Measurements from ENCODE around the gene PHACTR1. TPM values are rescaled to one million over a fixed set of nuclear protein-coding genes. Genes with fewer than 3 reads are reported as not detected.

Gene PHACTR1
- total and polyA plus RNA-seq, 2 of the 4 experiments (the other 2 are of a cell fraction), result not detected

DNA sequence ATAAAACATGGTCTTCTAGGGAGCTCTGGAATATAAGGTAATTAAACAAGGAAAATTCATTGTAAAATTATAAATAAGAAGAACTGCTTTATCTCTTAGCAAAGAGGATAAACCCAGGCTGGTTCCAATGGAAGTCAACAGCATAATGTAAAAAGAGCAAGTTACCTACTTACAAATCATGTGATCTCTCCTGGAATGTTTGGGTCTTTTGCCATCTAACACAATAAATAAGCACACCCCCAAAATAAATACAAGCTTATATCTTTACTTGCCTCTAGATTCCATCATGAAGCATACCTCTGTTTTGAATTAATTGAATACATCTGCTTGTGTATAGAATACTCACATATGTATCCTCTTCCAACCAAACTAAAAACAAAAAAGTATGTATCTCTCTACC is 2.5 kb upstream of the PHACTR1 start:
- H2AFZ ChIP-seq (replicated peaks; ENCODE audit: low read length, poor library complexity), result no peak overlapping the region
- no peak for ATAC-seq (ENCODE audit: low read depth)
- no peak overlapping the region for H3K56ac ChIP-seq (ENCODE audit: extremely low read depth, insufficient read depth, low read length)
- POLR2A ChIA-PET (ENCODE audit: unreplicated experiment), result no interaction called here
- no peak overlapping the region for H3K23ac ChIP-seq (ENCODE audit: low read depth, low read length)
- H3K9me1 ChIP-seq (ENCODE audit: insufficient read depth, low read length), result no peaks in the 10 kb centered on the region
- no peak overlapping the region for H2BK15ac ChIP-seq (ENCODE audit: low read depth, low read length)
- no peak overlapping the region for H4K8ac ChIP-seq (ENCODE audit: low read depth in 2 of 2, low read length in 2 of 2)
- BruUV-seq (replicated peaks), result no TSS peak
- no peak overlapping the region for H2AK5ac ChIP-seq (ENCODE audit: low read depth, low read length)
- H3K9ac ChIP-seq (ENCODE audit: low read depth, low read length), result no peak overlapping the region
- no peak overlapping the region for H4K91ac ChIP-seq (ENCODE audit: insufficient read depth, low read depth, low read length)
- H3K27me3 ChIP-seq (ENCODE audit: control insufficient read depth, insufficient read depth, low read length), result no peaks in the 10 kb centered on the region
- H3K4me1 ChIP-seq (ENCODE audit: control insufficient read depth, insufficient read depth, low read length), result no peaks in the 10 kb centered on the region
- DNase-seq, result no peak
- CTCF ChIA-PET, result no interaction called here
- H3K9me3 ChIP-seq (ENCODE audit: control insufficient read depth, insufficient read depth, low read length), result no peaks in the 10 kb centered on the region
- H4K20me1 ChIP-seq (ENCODE audit: insufficient read depth, low read length), result no peaks in the 10 kb centered on the region
- no peak overlapping the region for H3K4ac ChIP-seq (ENCODE audit: low read depth, low read length)
- TF ChIP-seq POLR2A (IDR thresholded peaks at IDR 0.05; ENCODE audit: low read depth, low read length), result no peak
- no peak for TF ChIP-seq BHLHE40 (IDR thresholded peaks at IDR 0.05; ENCODE audit: low read depth, low read length)
- TF ChIP-seq, protein P1, sequence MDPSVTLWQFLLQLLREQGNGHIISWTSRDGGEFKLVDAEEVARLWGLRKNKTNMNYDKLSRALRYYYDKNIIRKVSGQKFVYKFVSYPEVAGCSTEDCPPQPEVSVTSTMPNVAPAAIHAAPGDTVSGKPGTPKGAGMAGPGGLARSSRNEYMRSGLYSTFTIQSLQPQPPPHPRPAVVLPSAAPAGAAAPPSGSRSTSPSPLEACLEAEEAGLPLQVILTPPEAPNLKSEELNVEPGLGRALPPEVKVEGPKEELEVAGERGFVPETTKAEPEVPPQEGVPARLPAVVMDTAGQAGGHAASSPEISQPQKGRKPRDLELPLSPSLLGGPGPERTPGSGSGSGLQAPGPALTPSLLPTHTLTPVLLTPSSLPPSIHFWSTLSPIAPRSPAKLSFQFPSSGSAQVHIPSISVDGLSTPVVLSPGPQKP (IDR thresholded peaks at IDR 0.05; ENCODE audit: borderline replicate concordance, low read depth, low read length), result no peak
- TF ChIP-seq CEBPB (IDR thresholded peaks at IDR 0.05; ENCODE audit: low read depth, low read length), result no peak
- TF ChIP-seq, protein P2, sequence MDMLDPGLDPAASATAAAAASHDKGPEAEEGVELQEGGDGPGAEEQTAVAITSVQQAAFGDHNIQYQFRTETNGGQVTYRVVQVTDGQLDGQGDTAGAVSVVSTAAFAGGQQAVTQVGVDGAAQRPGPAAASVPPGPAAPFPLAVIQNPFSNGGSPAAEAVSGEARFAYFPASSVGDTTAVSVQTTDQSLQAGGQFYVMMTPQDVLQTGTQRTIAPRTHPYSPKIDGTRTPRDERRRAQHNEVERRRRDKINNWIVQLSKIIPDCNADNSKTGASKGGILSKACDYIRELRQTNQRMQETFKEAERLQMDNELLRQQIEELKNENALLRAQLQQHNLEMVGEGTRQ (IDR thresholded peaks at IDR 0.05; ENCODE audit: low read depth, low read length), result no peak
- TF ChIP-seq, protein P3, sequence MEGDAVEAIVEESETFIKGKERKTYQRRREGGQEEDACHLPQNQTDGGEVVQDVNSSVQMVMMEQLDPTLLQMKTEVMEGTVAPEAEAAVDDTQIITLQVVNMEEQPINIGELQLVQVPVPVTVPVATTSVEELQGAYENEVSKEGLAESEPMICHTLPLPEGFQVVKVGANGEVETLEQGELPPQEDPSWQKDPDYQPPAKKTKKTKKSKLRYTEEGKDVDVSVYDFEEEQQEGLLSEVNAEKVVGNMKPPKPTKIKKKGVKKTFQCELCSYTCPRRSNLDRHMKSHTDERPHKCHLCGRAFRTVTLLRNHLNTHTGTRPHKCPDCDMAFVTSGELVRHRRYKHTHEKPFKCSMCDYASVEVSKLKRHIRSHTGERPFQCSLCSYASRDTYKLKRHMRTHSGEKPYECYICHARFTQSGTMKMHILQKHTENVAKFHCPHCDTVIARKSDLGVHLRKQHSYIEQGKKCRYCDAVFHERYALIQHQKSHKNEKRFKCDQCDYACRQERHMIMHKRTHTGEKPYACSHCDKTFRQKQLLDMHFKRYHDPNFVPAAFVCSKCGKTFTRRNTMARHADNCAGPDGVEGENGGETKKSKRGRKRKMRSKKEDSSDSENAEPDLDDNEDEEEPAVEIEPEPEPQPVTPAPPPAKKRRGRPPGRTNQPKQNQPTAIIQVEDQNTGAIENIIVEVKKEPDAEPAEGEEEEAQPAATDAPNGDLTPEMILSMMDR (conservative IDR thresholded peaks at IDR 0.05; ENCODE audit: low read depth, low read length), result no peak
- no peak for TF ChIP-seq CHD1 (IDR thresholded peaks at IDR 0.05; ENCODE audit: low read depth, low read length)
- TF ChIP-seq MAFK (IDR thresholded peaks at IDR 0.05; ENCODE audit: low read depth, low read length), result no peak
- no peak for TF ChIP-seq FOS (IDR thresholded peaks at IDR 0.05; ENCODE audit: low read depth, low read length)
- TF ChIP-seq RAD21 (IDR thresholded peaks at IDR 0.05; ENCODE audit: low read length), result no peak
- no peak for TF ChIP-seq NFE2L2 (IDR thresholded peaks at IDR 0.05; ENCODE audit: low read depth, low read length)
- no peak for TF ChIP-seq MXI1 (IDR thresholded peaks at IDR 0.05; ENCODE audit: borderline replicate concordance, low read depth, low read length)
- no peak for TF ChIP-seq RFX5 (IDR thresholded peaks at IDR 0.05; ENCODE audit: low read depth, low read length)
- TF ChIP-seq SMC3 (IDR thresholded peaks at IDR 0.05; ENCODE audit: low read depth, low read length), result no peak
- TF ChIP-seq RCOR1 (IDR thresholded peaks at IDR 0.05; ENCODE audit: insufficient replicate concordance, low read length), result no peak
- TF ChIP-seq MAZ (IDR thresholded peaks at IDR 0.05; ENCODE audit: borderline replicate concordance, low read depth, low read length), result no peak
- H4K5ac ChIP-seq (ENCODE audit: low read depth, low read length), result no peak overlapping the region
- intact Hi-C loops (cut with micrococcal nuclease) (no loop called here), in situ Hi-C loops (cut with MboI; ENCODE audit: low sequenced_read_pairs) (no loop called here), dilution Hi-C loops (cut with HindIII; ENCODE audit: low sequenced_read_pairs, unreplicated experiment) (no loop called here)
- H3K27ac ChIP-seq (ENCODE audit: insufficient read depth, low read length), result no peak overlapping the region
- H3K14ac ChIP-seq (replicated peaks; ENCODE audit: low read depth, low read length), result no peak overlapping the region
- no peak overlapping the region for H2AK9ac ChIP-seq (replicated peaks; ENCODE audit: low read depth, low read length, poor library complexity)
- no peak overlapping the region for H3K4me3 ChIP-seq (ENCODE audit: insufficient read depth, low read depth, low read length)
- H3K4me2 ChIP-seq (ENCODE audit: low read depth, low read length), result no peak overlapping the region
- H2BK5ac ChIP-seq (ENCODE audit: low read depth, low read length, poor library complexity, severe bottlenecking), result no peak overlapping the region
- H3K18ac ChIP-seq (ENCODE audit: low read depth, low read length), result no peak overlapping the region
- no peak overlapping the region for H2BK20ac ChIP-seq (ENCODE audit: low read depth, low read length)
- no peaks in the 10 kb centered on the region for H3K79me1 ChIP-seq (ENCODE audit: low read depth in 1 of 2, low read length in 2 of 2)
- H2BK120ac ChIP-seq (ENCODE audit: low read depth, low read length), result no peak overlapping the region
- H3K36me3 ChIP-seq (ENCODE audit: control insufficient read depth, insufficient read depth, low read length), result no peaks in the 10 kb centered on the region
